Stimulated activated naive CD4-positive, alpha-beta T cell (primary cell): ENCODE results near the gene TRAPPC2L.

Experiments
- DNase-seq, 6 experiments: peaks; one replicate each; lab custom pipeline; 2025; lab: John Stamatoyannopoulos, UW

The TRAPPC2L gene

DNA sequence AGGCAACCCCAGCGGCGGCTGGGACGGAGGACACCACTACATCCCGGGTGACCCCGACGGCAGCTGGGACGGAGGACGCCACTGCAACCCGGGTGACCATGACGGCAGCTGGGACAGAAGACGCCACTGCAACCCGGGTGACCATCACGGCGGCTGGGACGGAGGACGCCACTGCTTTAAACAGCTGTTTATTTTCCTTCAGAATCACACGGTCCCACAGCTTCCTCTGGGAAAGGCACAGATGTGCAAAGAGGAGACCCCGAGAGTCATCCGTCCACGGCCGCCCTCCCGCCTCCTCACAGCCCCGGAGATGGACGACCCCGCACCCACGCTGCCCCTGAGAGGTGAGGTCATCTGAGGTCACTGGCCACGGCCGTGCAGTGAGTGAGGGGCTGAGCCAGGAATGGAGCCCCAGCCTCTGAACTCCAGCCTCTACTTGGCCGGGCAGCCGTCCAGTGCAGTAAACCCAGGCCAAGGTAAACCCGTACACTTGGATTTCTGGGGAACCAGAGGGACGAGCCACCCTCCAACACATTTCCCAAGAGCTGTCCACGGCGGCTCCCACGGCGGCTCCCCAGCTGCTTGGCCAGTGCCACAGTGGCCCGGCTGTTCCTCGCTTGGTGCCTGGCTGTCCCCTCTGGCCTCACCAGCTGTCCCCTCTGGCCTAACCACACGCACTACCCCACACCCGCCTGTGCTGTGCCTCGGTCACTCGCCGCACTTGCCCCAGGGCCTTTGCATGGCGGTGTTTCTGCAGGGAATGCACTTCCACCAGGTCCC lies 52.7 kb downstream of the TRAPPC2L start:
- DNase-seq, result no peak

GRCh38 chr16:88910284-88911135 lies 53.6 kb downstream of the TRAPPC2L start:
- no peak for DNase-seq

DNA sequence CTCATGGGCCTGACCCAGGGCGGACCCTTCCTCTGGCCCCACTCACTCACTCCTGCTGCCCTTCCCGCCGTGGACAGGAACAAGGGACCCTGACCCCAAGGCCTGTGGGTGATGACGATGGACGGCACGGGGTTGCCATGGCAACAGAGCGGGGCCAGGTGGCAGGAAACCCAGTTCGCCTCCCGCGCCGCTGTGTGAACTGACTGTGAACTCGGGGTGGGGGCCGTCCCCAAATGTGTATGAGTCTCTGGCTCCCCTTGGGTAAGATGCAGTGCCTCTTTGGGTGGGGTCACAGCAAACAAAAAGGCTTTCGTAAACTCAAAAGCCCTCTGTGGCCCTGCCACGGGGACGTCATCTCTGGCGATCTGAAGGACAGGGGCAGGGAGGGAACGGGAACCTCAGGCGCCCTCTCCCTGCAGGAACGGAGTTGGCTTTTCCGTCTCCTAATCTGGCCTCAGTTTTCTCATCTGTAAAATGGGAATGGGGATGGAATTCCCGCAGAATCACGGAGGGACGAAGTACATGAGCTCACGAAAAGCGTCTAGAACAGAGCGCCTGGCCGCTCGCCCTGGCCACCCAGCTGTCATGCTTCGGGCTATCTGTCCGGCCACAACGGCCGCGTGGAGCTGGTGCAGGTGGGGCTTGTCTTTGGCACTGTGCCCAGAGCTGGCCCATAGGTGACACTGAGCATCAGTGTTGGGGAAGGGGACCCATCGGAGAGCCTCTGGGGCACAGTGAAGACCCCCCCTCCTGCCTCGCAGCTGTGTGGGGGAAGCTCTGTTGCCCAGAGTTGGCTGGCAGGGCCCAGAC lies 54.4 kb downstream of the TRAPPC2L start:
- DNase-seq, result no peak

- no peak for DNase-seq
These were observed 55.0 kb downstream of the TRAPPC2L start for GRCh38 chr16:88911946-88912310.
